HEK293 (cell line): ENCODE data around the gene DAAM2.

ENCODE experiments used
- CTCF ChIP-seq: fragments of 450-650 bp; formaldehyde crosslinking; IDR thresholded peaks from 2 replicates; pipeline ENCODE4 v1.5.1; 2016; ENCODE audit warnings: missing biosample characterization, missing genetic modification characterization
- TCF7L2 ChIP-seq: IDR thresholded peaks from 2 replicates; pipeline ENCODE4 v1.6.1; 2011; ENCODE audit warnings: low read depth, mild to moderate bottlenecking, inconsistent platforms, low read length, moderate library complexity, borderline replicate concordance
- ZBTB8A ChIP-seq: fragments of 450-650 bp; formaldehyde crosslinking; IDR thresholded peaks from 2 replicates; pipeline ENCODE4 v1.5.1; 2016; ENCODE audit warnings: missing biosample characterization, missing genetic modification characterization
- ZNF513 ChIP-seq: fragments of 450-650 bp; IDR thresholded peaks from 2 replicates; pipeline ENCODE4 v1.5.1; 2018; ENCODE audit warnings: missing biosample characterization, missing genetic modification characterization
- ZNF558 ChIP-seq: fragments of 450-650 bp; formaldehyde crosslinking; IDR thresholded peaks from 2 replicates; pipeline ENCODE4 v1.5.1; 2016; ENCODE audit warnings: missing biosample characterization, missing genetic modification characterization
- ZSCAN18 ChIP-seq: fragments of 450-650 bp; formaldehyde crosslinking; IDR thresholded peaks from 2 replicates; pipeline ENCODE4 v1.5.1; 2016; ENCODE audit warnings: missing biosample characterization, missing genetic modification characterization

GRCh38 chr6:39922821-39923220 lies 130.6 kb downstream of the DAAM2 start:
- TF ChIP-seq ZNF513 (no peak), ZBTB8A (tag by site-specific recombination) (no peak), TCF7L2 (no peak), CTCF (tag by site-specific recombination) (no peak), ZSCAN18 (tag by site-specific recombination) (no peak), ZNF558 (no peak)
